H9 (cell line): ENCODE results near the gene TAGLN. TPM values are rescaled to one million over a fixed set of nuclear protein-coding genes. Genes with fewer than 3 reads are reported as not detected.
"Not testable (repeated sequence)": the region's sequence is repeated elsewhere in the genome, so short reads cannot be mapped to it uniquely, and the experiment has no call there.

ENCODE experiments used
- DNase-seq: peaks from one replicate; pipeline ENCODE4 v3.0.0-alpha.2; 2017
- H2AFZ ChIP-seq: one replicate; pipeline ENCODE4 v1.6.1; 2013; ENCODE audit warnings: mild to moderate bottlenecking, low read length, control low read depth, moderate library complexity
- H2AK5ac ChIP-seq: 2 replicates; pipeline ENCODE4 v1.6.1; 2013; ENCODE audit warnings: low read length, control low read depth, mixed read lengths; ENCODE audit not compliant: insufficient read length
- H2BK120ac ChIP-seq: one replicate; pipeline ENCODE4 v1.6.1; 2013; ENCODE audit warnings: low read depth, mild to moderate bottlenecking, low read length, control low read depth, inconsistent platforms; ENCODE audit not compliant: poor library complexity, severe bottlenecking
- H2BK12ac ChIP-seq: 2 replicates; pipeline ENCODE4 v1.6.1; 2013; ENCODE audit warnings: low read length, control low read depth, mixed read lengths, low read depth; ENCODE audit not compliant: insufficient read length
- H2BK15ac ChIP-seq: 2 replicates; pipeline ENCODE4 v1.6.1; 2013; ENCODE audit warnings: low read depth, low read length, control low read depth
- H2BK20ac ChIP-seq: one replicate; pipeline ENCODE4 v1.6.1; 2013; ENCODE audit warnings: low read depth, mild to moderate bottlenecking, low read length, control low read depth, inconsistent platforms; ENCODE audit not compliant: poor library complexity, severe bottlenecking
- H2BK5ac ChIP-seq: 2 replicates; pipeline ENCODE4 v1.6.1; 2013; ENCODE audit warnings: low read length, control low read depth, mixed read lengths; ENCODE audit not compliant: insufficient read length
- H3K14ac ChIP-seq: 2 replicates; pipeline ENCODE4 v1.6.1; 2013; ENCODE audit warnings: low read length, control low read depth; ENCODE audit not compliant: insufficient read depth
- H3K18ac ChIP-seq: 2 replicates; pipeline ENCODE4 v1.6.1; 2013; ENCODE audit warnings: low read depth, mild to moderate bottlenecking, mixed read lengths, low read length, control low read depth; ENCODE audit not compliant: insufficient read length
- H3K23ac ChIP-seq: 2 replicates; pipeline ENCODE4 v1.6.1; 2013; ENCODE audit warnings: low read length, control low read depth, mixed read lengths, low read depth; ENCODE audit not compliant: insufficient read length
- H3K23me2 ChIP-seq: 2 replicates; pipeline ENCODE4 v1.6.1; 2013; ENCODE audit warnings: low read depth, mild to moderate bottlenecking, mixed read lengths, low read length, control low read depth; ENCODE audit not compliant: insufficient read length, poor library complexity, severe bottlenecking
- H3K27ac ChIP-seq: 2 replicates; pipeline ENCODE4 v1.5.1; 2013; ENCODE audit warnings: low read length, control low read depth, mixed read lengths, low read depth; ENCODE audit not compliant: insufficient read length
- H3K27me3 ChIP-seq: 2 replicates; pipeline ENCODE4 v1.6.1; 2013; ENCODE audit warnings: low read length, control low read depth, inconsistent platforms; ENCODE audit not compliant: insufficient read depth
- H3K4ac ChIP-seq: 2 replicates; pipeline ENCODE4 v1.6.1; 2013; ENCODE audit warnings: low read depth, mild to moderate bottlenecking, control low read depth, inconsistent platforms, low read length, moderate library complexity
- H3K4me1 ChIP-seq: 2 replicates; pipeline ENCODE4 v1.6.1; 2013; ENCODE audit warnings: low read length, control low read depth, inconsistent platforms; ENCODE audit not compliant: insufficient read depth
- H3K4me2 ChIP-seq: 2 replicates; pipeline ENCODE4 v1.6.1; 2013; ENCODE audit warnings: low read length, control low read depth, mixed read lengths; ENCODE audit not compliant: insufficient read length, insufficient read depth
- H3K56ac ChIP-seq: 2 replicates; pipeline ENCODE4 v1.6.1; 2013; ENCODE audit warnings: low read depth, mild to moderate bottlenecking, mixed read lengths, low read length, control low read depth; ENCODE audit not compliant: insufficient read length
- H3K79me1 ChIP-seq: 2 replicates; pipeline ENCODE4 v1.6.1; 2013; ENCODE audit warnings: low read depth, mild to moderate bottlenecking, moderate library complexity, low read length, control low read depth, inconsistent platforms; ENCODE audit not compliant: insufficient read depth, poor library complexity, severe bottlenecking
- H3K79me2 ChIP-seq: 2 replicates; pipeline ENCODE4 v1.6.1; 2013; ENCODE audit warnings: low read length, control low read depth, inconsistent platforms; ENCODE audit not compliant: insufficient read depth
- H3K9ac ChIP-seq: 2 replicates; pipeline ENCODE4 v1.6.1; 2013; ENCODE audit warnings: low read length, control low read depth, mixed read lengths; ENCODE audit not compliant: insufficient read length; ENCODE audit errors: extremely low read depth
- H3K9me3 ChIP-seq: one replicate; pipeline ENCODE4 v1.6.1; 2013; ENCODE audit warnings: low read depth, low read length, inconsistent platforms; ENCODE audit not compliant: control insufficient read depth
- H3T11ph ChIP-seq: one replicate; pipeline ENCODE4 v1.6.1; 2013; ENCODE audit warnings: mild to moderate bottlenecking, low read length, control low read depth, inconsistent platforms
- H4K20me1 ChIP-seq: one replicate; pipeline ENCODE4 v1.6.1; 2013; ENCODE audit not compliant: control insufficient read depth, insufficient read length, insufficient read depth
- H4K5ac ChIP-seq: 2 replicates; pipeline ENCODE4 v1.6.1; 2013; ENCODE audit warnings: low read depth, mild to moderate bottlenecking, mixed read lengths, low read length, control low read depth; ENCODE audit not compliant: insufficient read length
- H4K8ac ChIP-seq: replicated peaks from 2 replicates; pipeline ENCODE4 v1.6.1; 2013; ENCODE audit warnings: low read length, control low read depth, mixed read lengths, low read depth; ENCODE audit not compliant: insufficient read length
- H4K91ac ChIP-seq: 2 replicates; pipeline ENCODE4 v1.6.1; 2013; ENCODE audit warnings: low read depth, mild to moderate bottlenecking, moderate library complexity, mixed read lengths, low read length, control low read depth; ENCODE audit not compliant: insufficient read length
- H3K27ac Mint-ChIP-seq, 3 experiments: 2 replicates in 2 of 3; 3 replicates in 1 of 3; pipeline ENCODE4 v1.8.0; 2020 to 2021; ENCODE audit warnings: mixed read lengths in 3 of 3, mild to moderate bottlenecking in 1 of 3, moderate library complexity in 1 of 3
- H3K27me3 Mint-ChIP-seq: 2 replicates; pipeline ENCODE4 v1.8.0; 2021; ENCODE audit warnings: low read depth, mild to moderate bottlenecking, moderate library complexity, mixed read lengths
- H3K36me3 Mint-ChIP-seq, 3 experiments: 2 replicates in 2 of 3; 3 replicates in 1 of 3; pipeline ENCODE4 v1.8.0; 2020 to 2021; ENCODE audit warnings: low read depth in 3 of 3, mixed read lengths in 3 of 3; ENCODE audit not compliant: insufficient read depth in 1 of 3
- H3K4me1 Mint-ChIP-seq, 2 experiments: 2 replicates each; pipeline ENCODE4 v1.8.0; 2020; ENCODE audit warnings: mixed read lengths in 2 of 2
- H3K4me3 Mint-ChIP-seq, 2 experiments: 2 replicates in 1 of 2; 3 replicates in 1 of 2; pipeline ENCODE4 v1.8.0; 2020 to 2021; ENCODE audit warnings: mild to moderate bottlenecking in 2 of 2, mixed read lengths in 2 of 2, moderate library complexity in 1 of 2
- H3K9me3 Mint-ChIP-seq, 2 experiments: 2 replicates in 1 of 2; 3 replicates in 1 of 2; pipeline ENCODE4 v1.8.0; 2020; ENCODE audit warnings: mild to moderate bottlenecking in 2 of 2, mixed read lengths in 2 of 2, moderate library complexity in 1 of 2
- WGBS: extraction: QIAGEN DNeasy Blood & Tissue Kit; methylation state at CpG from one replicate; pipeline ENCODE4 v1.1.7; 2013; ENCODE audit warnings: missing lambda C conversion rate, low lambda C conversion rate, mixed read lengths; ENCODE audit not compliant: insufficient read length; ENCODE audit errors: extremely low coverage; 5-methylcytosine and 5-hydroxymethylcytosine counted together
- total RNA-seq: library from RNA; stranded (reverse); gene quantifications from 2 replicates; pipeline ENCODE4 v1.2.1, GENCODE V29; 2021
- TF ChIP-seq, protein P1 (sequence below): fragments of 200-600 bp; sonication (generic); conservative IDR thresholded peaks from 3 replicates; pipeline ENCODE4 v1.8.0; 2021; ENCODE audit warnings: antibody characterized with exemption, mild to moderate bottlenecking

Gene TAGLN
- total RNA-seq, 1 experiment from 2014 or later = 176 TPM

DNA sequence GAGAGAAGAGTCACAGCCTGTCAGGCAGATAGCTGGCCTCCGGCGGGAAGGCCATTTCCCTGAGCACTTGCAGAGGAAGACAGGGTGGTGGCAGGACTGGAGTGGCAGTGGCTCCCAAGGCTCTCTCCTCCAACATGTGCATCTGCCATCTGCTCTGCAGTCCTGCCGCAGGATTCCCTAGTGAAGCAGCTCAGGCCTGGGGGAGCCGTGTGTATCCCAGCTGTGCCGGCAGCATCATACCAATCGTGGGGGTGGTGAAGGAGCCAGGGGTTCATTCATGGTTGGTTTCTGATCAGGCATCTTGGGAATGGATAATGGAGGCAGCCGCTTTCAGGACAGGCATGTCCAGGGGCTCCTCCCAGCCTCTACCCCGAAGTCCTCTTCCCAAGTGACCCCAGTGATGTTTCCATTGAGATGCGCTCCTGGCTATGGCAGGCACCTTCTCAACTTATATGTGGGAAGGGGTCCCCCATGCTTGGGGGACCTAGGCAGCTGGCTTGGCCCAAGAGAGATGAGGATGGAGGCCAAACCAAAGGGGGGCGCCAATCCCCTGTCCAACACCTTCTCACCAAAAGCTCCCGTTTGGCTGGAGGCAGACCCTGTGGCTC lies 6.1 kb downstream of the TAGLN start:
- Histone ChIP-seq H3K27ac (no peak overlapping the region), H4K5ac (no peak overlapping the region), H3K9me3 (no peaks in the 10 kb centered on the region), H3K4me1 (no peaks in the 10 kb centered on the region), H3K23me2 (no peaks in the 10 kb centered on the region), H2BK12ac (no peak overlapping the region), H2AFZ (no peak overlapping the region), H2AK5ac (no peak overlapping the region), H3T11ph (no peak overlapping the region), H4K20me1 (no peaks in the 10 kb centered on the region), H2BK120ac (no peak overlapping the region), H3K56ac (no peak overlapping the region), H3K4me2 (no peak overlapping the region), H4K8ac (no peak overlapping the region), H2BK20ac (no peak overlapping the region), H3K79me1 (no peaks in the 10 kb centered on the region), H3K4ac (no peak overlapping the region), H3K14ac (no peak overlapping the region), H2BK5ac (no peak overlapping the region), H3K18ac (no peak overlapping the region), H3K79me2 (peaks cover 3% of the 10 kb centered on the region; the same call in 1 of the 2 replicates), H3K9ac (no peak overlapping the region), H3K23ac (no peak overlapping the region), H3K27me3 (no peaks in the 10 kb centered on the region), H2BK15ac (no peak overlapping the region), H4K91ac (no peak overlapping the region)
- Mint-ChIP-seq H3K27me3 (peaks cover 2% of the 10 kb centered on the region; the same call in 1 of the 2 replicates), H3K36me3 (peaks cover 10 to 32% (median 29%) of the 10 kb centered on the region in 3 experiments; a peak in 6 of 7 replicates), H3K4me1 (peaks cover 11 to 14% of the 10 kb centered on the region in 2 experiments), H3K4me3 (no peak overlapping the region), H3K9me3 (no peaks in the 10 kb centered on the region), H3K27ac (no peak overlapping the region; a peak in 1 of 7 replicates)
- DNase-seq = no peak
- TF ChIP-seq, protein P1, sequence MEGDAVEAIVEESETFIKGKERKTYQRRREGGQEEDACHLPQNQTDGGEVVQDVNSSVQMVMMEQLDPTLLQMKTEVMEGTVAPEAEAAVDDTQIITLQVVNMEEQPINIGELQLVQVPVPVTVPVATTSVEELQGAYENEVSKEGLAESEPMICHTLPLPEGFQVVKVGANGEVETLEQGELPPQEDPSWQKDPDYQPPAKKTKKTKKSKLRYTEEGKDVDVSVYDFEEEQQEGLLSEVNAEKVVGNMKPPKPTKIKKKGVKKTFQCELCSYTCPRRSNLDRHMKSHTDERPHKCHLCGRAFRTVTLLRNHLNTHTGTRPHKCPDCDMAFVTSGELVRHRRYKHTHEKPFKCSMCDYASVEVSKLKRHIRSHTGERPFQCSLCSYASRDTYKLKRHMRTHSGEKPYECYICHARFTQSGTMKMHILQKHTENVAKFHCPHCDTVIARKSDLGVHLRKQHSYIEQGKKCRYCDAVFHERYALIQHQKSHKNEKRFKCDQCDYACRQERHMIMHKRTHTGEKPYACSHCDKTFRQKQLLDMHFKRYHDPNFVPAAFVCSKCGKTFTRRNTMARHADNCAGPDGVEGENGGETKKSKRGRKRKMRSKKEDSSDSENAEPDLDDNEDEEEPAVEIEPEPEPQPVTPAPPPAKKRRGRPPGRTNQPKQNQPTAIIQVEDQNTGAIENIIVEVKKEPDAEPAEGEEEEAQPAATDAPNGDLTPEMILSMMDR = peak; percentile 33; the same call in 1 of the 3 replicates
- no CpG with 5 or more reads among the region's 11 CpGs for whole genome bisulfite sequencing

GRCh38 chr11:117206111-117206510 lies 6.9 kb downstream of the TAGLN start:
- H2AFZ ChIP-seq, H3K9me3 Mint-ChIP-seq: not testable (repeated sequence)
- H3K27ac Mint-ChIP-seq = peak overlapping the region in 2 of 3 experiments; percentile 70 to 85; a peak in 2 of 7 replicates

More at GRCh38 chr11:117206111-117206510, 6.9 kb downstream of the TAGLN start:
- DNase-seq, H3K9ac ChIP-seq, H4K8ac ChIP-seq, H2BK15ac ChIP-seq, H2AK5ac ChIP-seq, H2BK20ac ChIP-seq, H3T11ph ChIP-seq, H3K27me3 Mint-ChIP-seq, H4K91ac ChIP-seq, H3K4me3 Mint-ChIP-seq, H3K4me1 Mint-ChIP-seq, H3K56ac ChIP-seq, H3K14ac ChIP-seq, H2BK5ac ChIP-seq, H3K23ac ChIP-seq, H3K18ac ChIP-seq, H3K79me1 ChIP-seq, H4K5ac ChIP-seq, H2BK12ac ChIP-seq, H3K9me3 ChIP-seq, H3K4ac ChIP-seq, H3K79me2 ChIP-seq, H3K23me2 ChIP-seq, H3K27ac ChIP-seq, H3K4me2 ChIP-seq, H4K20me1 ChIP-seq, H3K27me3 ChIP-seq, H2BK120ac ChIP-seq, H3K4me1 ChIP-seq: not testable (repeated sequence)
- no CpG with 5 or more reads among the region's 8 CpGs for WGBS
- peaks cover 10 to 32% (median 29%) of the 10 kb centered on the region in 3 experiments; a peak in 6 of 7 replicates for H3K36me3 Mint-ChIP-seq
